Activated naive CD8-positive, alpha-beta T cell treated with anti-CD3 and anti-CD28 coated beads for 36 hours (primary cell): ENCODE data around the gene FCHSD2. TPM values are rescaled to one million over a fixed set of nuclear protein-coding genes. Genes with fewer than 3 reads are reported as not detected.

Experiments
- DNase-seq: peaks from one replicate; pipeline ENCODE4 v3.0.0; 2021
- H3K27ac Mint-ChIP-seq: one replicate; pipeline ENCODE4 v1.8.0; 2022; ENCODE audit warnings: mild to moderate bottlenecking, moderate library complexity, mixed read lengths
- H3K27me3 Mint-ChIP-seq: one replicate; pipeline ENCODE4 v1.8.0; 2022; ENCODE audit warnings: mild to moderate bottlenecking, mixed read lengths
- H3K36me3 Mint-ChIP-seq: one replicate; pipeline ENCODE4 v1.8.0; 2021; ENCODE audit warnings: mild to moderate bottlenecking, mixed read lengths
- H3K4me1 Mint-ChIP-seq: one replicate; pipeline ENCODE4 v1.8.0; 2021; ENCODE audit warnings: mixed read lengths
- H3K4me3 Mint-ChIP-seq: one replicate; pipeline ENCODE4 v1.8.0; 2022; ENCODE audit warnings: mild to moderate bottlenecking, moderate library complexity, mixed read lengths
- H3K9me3 Mint-ChIP-seq: one replicate; pipeline ENCODE4 v1.8.0; 2022; ENCODE audit warnings: mixed read lengths
- total RNA-seq, 2 experiments: library from RNA; stranded (reverse); gene quantifications; one replicate each; pipeline ENCODE4 v1.2.3, GENCODE V29; 2021

Gene FCHSD2
- total RNA-seq, 2 experiments from 2014 or later, result 19.9 to 22.6 TPM

DNA sequence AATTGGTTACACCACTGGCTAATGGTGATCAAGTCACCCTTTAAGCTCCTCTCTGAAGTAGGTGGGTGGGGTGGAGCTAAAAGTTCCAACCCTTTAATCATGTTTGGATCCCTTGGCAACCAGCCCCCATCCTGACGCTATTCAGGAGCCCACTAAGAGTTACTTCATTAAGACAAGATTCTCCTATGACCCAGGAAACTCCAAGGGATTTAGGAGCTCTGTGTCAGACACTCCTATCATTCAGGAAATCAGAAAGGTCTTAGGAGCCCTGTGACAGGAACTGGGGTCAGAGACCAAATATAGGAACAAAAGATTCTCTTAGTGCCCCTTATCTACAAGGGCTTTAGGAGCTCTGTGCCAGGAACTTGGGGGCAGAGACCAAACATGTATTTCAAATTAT, 186.7 kb downstream of the FCHSD2 start:
- Mint-ChIP-seq H3K27ac (no peak overlapping the region), H3K27me3 (no peaks in the 10 kb centered on the region), H3K36me3 (peaks cover 25% of the 10 kb centered on the region), H3K4me3 (no peak overlapping the region), H3K9me3 (peaks cover 2% of the 10 kb centered on the region), H3K4me1 (peaks cover 7% of the 10 kb centered on the region)
- no peak for DNase-seq

DNA sequence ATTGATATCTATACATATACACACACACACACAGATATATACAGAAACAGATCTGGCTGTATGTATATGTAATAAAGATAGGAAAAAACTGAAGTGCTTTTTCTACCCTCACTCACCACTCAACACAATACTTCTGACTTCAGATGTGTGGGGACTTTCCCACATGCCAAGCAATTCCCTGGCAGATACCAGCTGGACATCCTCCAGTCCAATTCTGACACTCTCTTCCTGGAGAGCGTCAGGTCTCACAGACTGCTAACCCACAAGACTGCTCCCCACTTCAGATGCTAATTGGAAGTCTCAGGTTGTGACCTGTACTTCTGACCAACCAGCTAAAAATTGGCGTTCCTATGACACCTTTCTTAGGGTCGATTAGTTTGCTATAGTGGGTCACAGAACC, 187.3 kb downstream of the FCHSD2 start:
- Mint-ChIP-seq H3K27me3 (no peaks in the 10 kb centered on the region), H3K27ac (no peak overlapping the region), H3K9me3 (peaks cover 2% of the 10 kb centered on the region), H3K4me3 (no peak overlapping the region), H3K4me1 (peaks cover 7% of the 10 kb centered on the region), H3K36me3 (peaks cover 25% of the 10 kb centered on the region)
- DNase-seq, result no peak

DNA sequence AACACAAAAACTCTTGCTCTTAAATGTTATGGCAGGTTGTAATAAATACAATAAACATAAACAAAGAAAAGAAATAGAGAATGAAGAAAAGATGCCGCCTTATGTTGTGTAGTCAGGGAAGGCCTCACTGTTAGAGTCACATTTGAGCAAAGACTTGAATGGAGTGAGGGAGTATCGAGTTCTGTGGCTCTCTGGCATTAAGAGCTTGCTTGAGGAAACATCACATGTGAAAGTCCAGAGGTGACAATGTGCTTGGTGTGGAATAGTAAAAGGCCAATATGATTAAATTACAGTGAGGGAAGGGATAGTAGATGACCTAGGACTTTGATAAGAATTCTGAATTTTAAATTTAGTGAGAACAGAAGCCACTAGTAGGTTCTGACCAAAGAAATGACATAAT, 188.5 kb downstream of the FCHSD2 start:
- H3K4me1 Mint-ChIP-seq, result peaks cover 7% of the 10 kb centered on the region
- H3K9me3 Mint-ChIP-seq, result peaks cover 2% of the 10 kb centered on the region
- H3K27ac Mint-ChIP-seq, result no peak overlapping the region
- peaks cover 17% of the 10 kb centered on the region for H3K36me3 Mint-ChIP-seq
- no peaks in the 10 kb centered on the region for H3K27me3 Mint-ChIP-seq
- no peak for DNase-seq
- no peak overlapping the region for H3K4me3 Mint-ChIP-seq

DNA sequence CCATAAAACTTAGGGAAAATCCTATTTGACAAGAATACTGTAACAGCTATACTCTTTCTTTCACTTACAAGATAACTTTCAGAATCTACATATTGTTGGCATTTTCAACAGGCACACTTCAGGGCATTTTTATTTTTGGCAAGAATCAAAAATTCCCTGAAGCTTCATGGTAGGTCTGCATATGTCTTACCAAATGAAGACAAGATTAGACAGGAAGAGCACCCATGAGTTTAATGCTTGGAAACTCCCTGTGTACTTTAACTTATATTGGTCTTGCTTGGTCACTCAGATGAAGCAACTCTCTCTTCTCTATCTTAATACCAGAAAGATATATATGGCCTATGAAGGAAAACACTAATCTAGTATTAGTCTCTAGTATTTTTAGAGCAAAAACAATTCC, 190.2 kb downstream of the FCHSD2 start:
- H3K27ac Mint-ChIP-seq, result no peak overlapping the region
- no peak for DNase-seq
- no peak overlapping the region for H3K4me3 Mint-ChIP-seq
- peaks cover 8% of the 10 kb centered on the region for H3K36me3 Mint-ChIP-seq
- H3K4me1 Mint-ChIP-seq, result peaks cover 7% of the 10 kb centered on the region
- H3K9me3 Mint-ChIP-seq, result no peaks in the 10 kb centered on the region
- H3K27me3 Mint-ChIP-seq, result no peaks in the 10 kb centered on the region

DNA sequence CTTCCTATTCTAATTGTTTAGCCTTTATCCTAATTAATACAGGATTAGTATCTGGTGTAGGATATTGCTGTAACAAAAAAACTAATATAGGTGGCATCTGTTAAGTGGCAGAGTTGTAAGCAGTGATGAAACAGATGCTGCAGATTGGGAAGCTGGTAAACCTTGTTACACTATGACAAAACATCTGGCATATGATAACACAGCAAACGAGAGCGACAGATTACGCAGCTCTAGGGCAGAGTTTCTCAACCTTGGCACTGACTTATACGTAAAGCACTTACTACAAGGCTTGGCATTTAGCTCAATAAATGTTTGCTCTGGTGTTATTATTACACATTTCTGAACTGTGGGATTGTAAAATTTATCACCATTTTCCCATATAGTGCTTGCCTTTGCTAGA, 190.9 kb downstream of the FCHSD2 start:
- Mint-ChIP-seq H3K4me1 (peaks cover 7% of the 10 kb centered on the region), H3K27me3 (no peaks in the 10 kb centered on the region), H3K4me3 (no peak overlapping the region), H3K27ac (no peak overlapping the region), H3K9me3 (no peaks in the 10 kb centered on the region), H3K36me3 (peaks cover 8% of the 10 kb centered on the region)
- DNase-seq, result no peak

DNA sequence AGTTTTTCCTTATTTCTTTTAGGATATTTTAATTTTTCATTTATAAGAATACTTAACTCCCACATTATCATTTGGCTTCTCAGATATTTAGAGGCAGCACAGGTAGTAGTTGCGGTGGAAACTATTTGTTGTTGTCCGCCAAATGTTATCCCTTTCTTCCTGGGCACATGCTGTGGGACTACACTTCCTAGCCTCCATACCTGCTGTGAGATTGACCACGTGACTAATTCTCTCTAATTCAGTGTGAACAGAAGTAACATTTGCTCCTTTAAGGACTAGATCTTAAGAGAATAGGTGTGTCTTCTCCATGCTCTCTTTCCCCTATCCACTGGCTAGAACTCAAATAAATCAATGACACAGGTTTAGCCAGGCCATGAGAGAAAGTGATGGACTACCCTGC, 191.4 kb downstream of the FCHSD2 start:
- DNase-seq, result no peak
- Mint-ChIP-seq H3K27me3 (no peaks in the 10 kb centered on the region), H3K36me3 (peaks cover 8% of the 10 kb centered on the region), H3K9me3 (no peaks in the 10 kb centered on the region), H3K27ac (no peak overlapping the region), H3K4me1 (peaks cover 5% of the 10 kb centered on the region), H3K4me3 (no peak overlapping the region)

DNA sequence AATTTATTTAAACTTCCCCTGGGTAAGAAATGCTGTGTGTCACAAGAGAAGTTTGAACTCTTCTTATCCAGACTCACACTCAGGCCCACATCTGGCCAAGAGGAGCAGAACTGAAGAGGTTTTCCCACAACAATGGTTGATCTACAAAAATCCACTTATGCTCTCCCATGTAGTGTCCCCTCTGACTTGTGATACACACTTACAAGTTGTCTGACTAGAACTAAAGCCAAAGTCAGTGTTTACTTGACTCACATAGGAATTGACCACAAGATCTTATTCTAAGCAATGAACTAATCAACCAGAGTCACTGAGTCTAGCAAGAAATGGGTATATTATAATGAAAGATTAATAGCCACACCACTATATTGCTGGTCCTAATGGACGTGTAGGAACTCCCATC, 194.9 kb downstream of the FCHSD2 start:
- Mint-ChIP-seq H3K9me3 (no peaks in the 10 kb centered on the region), H3K27me3 (no peaks in the 10 kb centered on the region), H3K4me1 (no peaks in the 10 kb centered on the region), H3K27ac (no peak overlapping the region), H3K4me3 (no peak overlapping the region), H3K36me3 (peaks cover 13% of the 10 kb centered on the region)
- DNase-seq, result no peak

DNA sequence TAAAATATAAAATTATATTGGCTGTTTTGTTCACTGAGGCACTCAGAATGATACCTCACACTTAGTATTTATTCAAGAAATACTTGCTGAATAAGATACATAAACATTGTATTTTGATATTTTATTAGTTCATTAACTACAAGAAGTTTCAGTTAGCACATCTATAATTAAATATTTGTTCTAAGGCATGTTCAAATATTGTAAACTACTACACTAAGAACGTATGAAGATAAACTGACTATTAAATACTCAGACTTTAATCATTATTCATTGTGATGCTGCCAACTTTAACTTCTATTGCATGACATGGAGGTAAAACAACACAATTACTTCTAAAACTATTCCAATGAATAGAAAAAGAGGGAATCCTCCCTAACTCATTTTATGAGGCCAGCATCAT, 198.5 kb downstream of the FCHSD2 start:
- Mint-ChIP-seq H3K4me1 (no peaks in the 10 kb centered on the region), H3K27me3 (no peaks in the 10 kb centered on the region), H3K27ac (no peak overlapping the region), H3K4me3 (no peak overlapping the region), H3K9me3 (no peaks in the 10 kb centered on the region), H3K36me3 (peaks cover 12% of the 10 kb centered on the region)
- no peak for DNase-seq

DNA sequence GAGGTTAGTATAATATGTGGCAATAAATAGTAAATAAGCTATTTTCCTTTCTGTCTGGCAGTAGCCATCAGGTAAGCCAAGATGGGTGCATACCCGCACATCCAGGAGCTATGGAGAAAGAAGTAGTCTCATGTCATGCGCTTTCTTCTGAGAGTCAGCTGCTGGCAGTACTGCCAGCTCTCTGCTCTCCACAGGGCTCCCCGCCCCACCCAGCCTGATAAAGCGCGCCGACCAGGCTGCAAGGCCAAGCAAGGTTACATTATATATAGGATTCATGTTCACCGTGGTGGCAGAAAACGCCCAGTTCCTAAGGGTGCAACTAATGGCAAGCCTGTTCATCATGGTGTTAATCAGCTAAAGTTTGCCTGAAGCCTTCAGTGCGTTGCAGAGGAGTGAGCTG, 201.7 kb downstream of the FCHSD2 start:
- Mint-ChIP-seq H3K4me3 (no peak overlapping the region), H3K4me1 (no peaks in the 10 kb centered on the region), H3K9me3 (no peaks in the 10 kb centered on the region), H3K27ac (no peak overlapping the region), H3K27me3 (no peaks in the 10 kb centered on the region), H3K36me3 (peaks cover 8% of the 10 kb centered on the region)
- no peak for DNase-seq

DNA sequence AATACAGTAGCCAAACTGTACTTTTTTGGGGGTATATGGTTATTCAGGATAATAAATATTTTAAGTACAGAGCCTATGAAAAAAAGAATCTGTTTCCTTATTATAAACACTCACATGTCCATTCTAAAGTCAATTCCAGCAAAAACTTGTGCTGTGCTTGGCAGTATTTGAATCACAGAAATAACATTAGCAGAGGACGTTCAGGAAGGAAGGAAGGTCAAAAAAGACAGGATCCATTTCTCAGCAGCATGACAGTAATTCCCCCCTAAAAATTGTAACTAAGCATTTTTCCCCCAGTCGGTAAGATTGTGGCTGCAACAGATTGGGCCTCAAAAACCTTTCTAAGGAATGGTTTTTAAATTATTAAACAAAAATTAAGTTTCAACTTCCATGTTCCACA, 203.1 kb downstream of the FCHSD2 start:
- H3K9me3 Mint-ChIP-seq, result no peaks in the 10 kb centered on the region
- no peaks in the 10 kb centered on the region for H3K4me1 Mint-ChIP-seq
- peaks cover 8% of the 10 kb centered on the region for H3K36me3 Mint-ChIP-seq
- no peak for DNase-seq
- no peak overlapping the region for H3K27ac Mint-ChIP-seq
- H3K4me3 Mint-ChIP-seq, result no peak overlapping the region
- no peaks in the 10 kb centered on the region for H3K27me3 Mint-ChIP-seq

DNA sequence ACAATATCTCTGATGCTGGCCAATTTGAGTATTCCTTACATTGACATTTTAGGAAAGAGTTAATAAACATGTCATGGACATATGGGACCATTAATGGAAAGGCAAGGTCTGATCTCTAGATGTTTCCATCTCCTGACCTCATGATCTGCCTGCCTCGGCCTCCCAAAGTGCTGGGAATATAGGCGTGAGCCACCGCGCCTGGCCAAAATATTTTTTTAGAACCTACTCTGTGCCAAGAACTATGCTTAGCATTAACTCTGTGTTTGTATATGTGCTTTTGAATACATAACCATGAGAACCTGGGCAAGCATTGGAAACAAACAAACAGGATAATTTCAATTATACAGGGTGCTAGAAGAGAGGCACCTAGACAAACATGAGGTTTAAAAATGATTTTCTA, 204.7 kb downstream of the FCHSD2 start:
- Mint-ChIP-seq H3K9me3 (no peaks in the 10 kb centered on the region), H3K27me3 (no peaks in the 10 kb centered on the region), H3K4me1 (no peaks in the 10 kb centered on the region), H3K4me3 (no peak overlapping the region), H3K27ac (no peak overlapping the region), H3K36me3 (peaks cover 3% of the 10 kb centered on the region)
- no peak for DNase-seq

DNA sequence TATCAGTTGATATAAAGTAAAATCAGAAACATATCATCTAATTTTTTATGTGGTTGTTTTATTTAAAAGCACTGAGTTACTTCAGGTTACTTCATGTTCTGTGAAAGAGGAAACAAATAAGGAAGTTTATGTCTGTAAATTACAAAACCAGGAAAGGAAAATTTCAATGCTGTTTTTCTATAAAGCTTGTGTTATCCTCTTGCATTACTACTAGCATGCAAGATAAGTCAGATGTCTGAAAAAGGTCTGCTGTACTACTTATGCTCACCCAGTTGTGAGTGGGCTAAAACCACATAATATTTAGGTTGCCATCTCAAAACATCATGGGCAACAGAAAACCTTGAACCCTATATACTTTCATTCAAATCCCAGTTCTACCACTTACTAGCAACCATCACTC, 206.4 kb downstream of the FCHSD2 start:
- DNase-seq, result no peak
- no peaks in the 10 kb centered on the region for H3K9me3 Mint-ChIP-seq
- H3K4me1 Mint-ChIP-seq, result no peaks in the 10 kb centered on the region
- H3K27ac Mint-ChIP-seq, result no peak overlapping the region
- H3K4me3 Mint-ChIP-seq, result no peak overlapping the region
- H3K27me3 Mint-ChIP-seq, result no peaks in the 10 kb centered on the region
- no peaks in the 10 kb centered on the region for H3K36me3 Mint-ChIP-seq

DNA sequence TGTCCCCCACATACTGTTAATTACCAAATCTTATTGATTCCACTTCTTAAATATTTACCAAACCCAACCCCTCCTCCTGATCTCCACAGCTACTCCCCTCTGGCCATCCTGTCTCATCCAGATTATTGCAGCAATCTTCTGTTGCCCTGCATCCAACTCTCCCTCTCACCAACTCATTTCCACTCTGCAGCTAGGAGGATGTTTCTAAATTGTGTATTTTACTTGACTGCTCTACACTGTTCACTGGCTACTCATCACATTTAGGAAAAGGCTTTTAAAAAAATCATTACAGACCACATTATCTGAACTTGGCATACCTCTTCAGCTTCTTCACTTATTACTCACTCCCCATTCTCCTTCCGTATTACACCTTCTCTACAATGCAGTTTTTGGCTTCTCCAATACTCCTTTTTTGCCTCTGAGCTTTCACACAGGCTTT, 210.0 kb downstream of the FCHSD2 start:
- H3K4me3 Mint-ChIP-seq, result no peak overlapping the region
- no peaks in the 10 kb centered on the region for H3K27me3 Mint-ChIP-seq
- H3K4me1 Mint-ChIP-seq, result no peaks in the 10 kb centered on the region
- no peak overlapping the region for H3K27ac Mint-ChIP-seq
- no peaks in the 10 kb centered on the region for H3K9me3 Mint-ChIP-seq
- DNase-seq, result no peak
- no peaks in the 10 kb centered on the region for H3K36me3 Mint-ChIP-seq

DNA sequence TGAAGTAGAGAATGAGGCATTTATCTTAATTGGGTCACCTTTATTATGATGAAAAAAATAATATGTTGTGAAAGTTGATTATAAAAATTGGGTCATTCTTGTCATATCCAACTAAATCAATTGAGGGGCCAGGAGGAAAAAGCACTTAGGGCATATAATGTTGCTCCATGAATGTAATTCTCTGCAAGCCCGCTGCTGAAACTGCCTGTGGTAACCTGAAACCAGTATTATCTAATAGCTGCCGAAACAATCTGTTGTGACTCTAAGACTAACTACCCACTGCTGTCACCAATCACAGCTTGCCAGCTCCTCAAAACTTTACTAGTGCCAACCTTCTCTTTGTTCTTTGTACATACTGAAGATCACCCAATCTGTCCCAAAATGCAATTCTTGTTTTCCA, 212.1 kb downstream of the FCHSD2 start:
- DNase-seq, result no peak
- H3K27ac Mint-ChIP-seq, result no peak overlapping the region
- H3K27me3 Mint-ChIP-seq, result no peaks in the 10 kb centered on the region
- H3K36me3 Mint-ChIP-seq, result no peaks in the 10 kb centered on the region
- H3K4me1 Mint-ChIP-seq, result peaks cover 2% of the 10 kb centered on the region
- no peaks in the 10 kb centered on the region for H3K9me3 Mint-ChIP-seq
- H3K4me3 Mint-ChIP-seq, result no peak overlapping the region

DNA sequence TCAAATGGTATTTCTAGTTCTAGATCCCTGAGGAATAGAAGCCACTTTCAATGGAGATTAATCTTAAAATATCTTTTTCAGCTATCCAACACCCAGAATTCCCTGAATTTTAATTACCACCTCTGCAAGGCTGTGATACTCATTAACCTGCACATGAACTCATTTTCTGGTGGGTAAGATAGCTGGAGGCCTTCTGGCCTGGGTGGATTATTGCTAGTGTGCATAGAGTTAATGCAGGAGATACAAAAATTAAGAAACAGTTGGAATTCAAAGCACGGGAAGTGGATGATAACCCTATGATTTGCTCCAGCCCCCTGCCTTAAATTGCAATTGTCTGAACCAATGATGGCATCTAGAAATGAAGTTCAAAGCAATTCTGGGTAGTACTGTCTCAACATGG, 212.9 kb downstream of the FCHSD2 start:
- peaks cover 2% of the 10 kb centered on the region for H3K4me1 Mint-ChIP-seq
- DNase-seq, result no peak

DNA sequence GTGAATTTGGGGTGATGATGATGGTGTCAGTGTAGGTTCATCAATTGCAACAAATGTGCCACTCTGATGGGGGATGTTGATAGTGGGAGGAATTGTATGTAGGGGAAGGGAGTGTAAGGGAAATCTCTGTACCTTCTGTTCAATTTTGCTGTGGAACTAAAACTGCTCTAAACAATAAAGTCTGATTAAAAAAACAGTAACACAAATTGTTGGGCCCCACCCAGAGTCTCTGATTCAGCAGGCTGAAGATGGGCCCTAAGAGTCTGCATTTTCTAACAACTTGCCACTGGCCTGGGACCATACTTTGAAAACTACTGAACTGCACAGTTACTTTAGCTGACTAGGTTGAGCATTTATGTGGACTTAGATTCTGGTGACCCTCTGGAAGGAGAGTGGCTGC, 214.7 kb downstream of the FCHSD2 start:
- H3K27ac Mint-ChIP-seq, result no peak overlapping the region
- DNase-seq, result no peak
- no peaks in the 10 kb centered on the region for H3K27me3 Mint-ChIP-seq
- H3K4me3 Mint-ChIP-seq, result no peak overlapping the region
- no peaks in the 10 kb centered on the region for H3K9me3 Mint-ChIP-seq
- no peaks in the 10 kb centered on the region for H3K36me3 Mint-ChIP-seq
- H3K4me1 Mint-ChIP-seq, result peaks cover 2% of the 10 kb centered on the region

More for the DNA sequence above, 212.9 kb downstream of the FCHSD2 start:
- Mint-ChIP-seq H3K4me3 (no peak overlapping the region), H3K27me3 (no peaks in the 10 kb centered on the region), H3K27ac (no peak overlapping the region), H3K36me3 (no peaks in the 10 kb centered on the region), H3K9me3 (no peaks in the 10 kb centered on the region)

DNA sequence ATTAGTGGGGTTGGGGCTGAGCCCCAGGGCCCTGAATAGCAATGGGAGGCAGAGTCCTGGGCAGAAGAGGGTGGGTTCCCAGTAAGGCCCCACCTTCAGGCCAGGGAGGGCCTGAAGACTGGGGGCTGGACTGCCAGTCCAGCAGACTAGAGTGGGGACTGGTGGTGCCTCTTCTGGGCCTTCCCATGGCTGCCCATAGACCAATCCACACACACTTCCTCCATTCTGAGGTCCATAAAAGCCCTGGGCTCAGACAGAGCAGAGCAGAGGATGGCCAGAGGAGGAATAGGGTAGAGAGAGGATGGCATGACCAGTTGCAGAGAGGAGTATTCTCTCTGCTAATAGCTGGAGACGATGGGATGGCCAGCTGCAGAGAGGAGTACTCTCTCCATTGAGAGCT, 216.0 kb downstream of the FCHSD2 start:
- no peaks in the 10 kb centered on the region for H3K9me3 Mint-ChIP-seq
- no peak overlapping the region for H3K4me3 Mint-ChIP-seq
- H3K4me1 Mint-ChIP-seq, result peaks cover 2% of the 10 kb centered on the region
- no peak for DNase-seq
- H3K27me3 Mint-ChIP-seq, result no peaks in the 10 kb centered on the region
- peaks cover 3% of the 10 kb centered on the region for H3K36me3 Mint-ChIP-seq
- H3K27ac Mint-ChIP-seq, result no peak overlapping the region
